ENCODE results near the gene ARHGAP30.
"Not testable (repeated sequence)": the region's sequence is repeated elsewhere in the genome, so short reads cannot be mapped to it uniquely, and the experiment has no call there.

Gene ARHGAP30

GRCh38 chr1:161039154-161039545 lies 30.5 kb downstream of the ARHGAP30 start:
- DNase-seq (ENCODE audit: low read depth in 2 of 2), result no peak

DNA sequence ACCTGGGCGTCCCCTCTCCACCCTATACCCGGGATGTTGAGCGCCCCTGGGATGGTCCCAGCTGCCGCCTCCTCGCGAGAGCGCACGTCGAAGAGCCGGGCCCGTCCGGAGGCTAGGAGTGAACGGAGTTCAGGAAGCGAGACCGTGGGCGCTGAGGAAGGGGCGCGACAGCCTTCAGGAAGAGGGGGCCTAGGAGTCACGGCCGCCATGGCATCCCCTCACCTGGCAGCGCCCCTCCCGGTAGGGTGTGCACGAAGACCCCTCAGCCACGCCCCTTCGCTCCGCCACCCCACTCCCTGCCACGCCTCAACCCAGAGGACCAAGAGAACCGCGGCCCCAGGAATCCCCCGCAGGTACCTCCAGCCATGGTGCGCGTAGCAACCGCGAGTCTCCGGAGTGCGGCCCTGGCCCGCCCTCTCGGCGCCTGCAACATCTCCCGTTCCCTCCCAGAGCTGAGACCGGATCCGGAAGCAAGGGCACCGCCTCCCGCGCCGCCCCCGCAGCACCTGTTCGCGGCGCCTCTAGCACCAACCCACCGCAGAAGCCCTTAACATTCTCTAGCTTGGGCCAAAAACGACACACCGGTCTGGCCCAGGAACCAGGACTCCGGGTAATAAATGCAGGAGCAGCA lies 31.1 kb downstream of the ARHGAP30 start, which contains the start of gene TSTD1:
Gene TSTD1 (minus strand): TSS at position 442 of the 631 bp plus-strand sequence. CDS start 75 bp downstream, at position 367.
- peak; percentile 76 to 78 for DNase-seq (ENCODE audit: low read depth in 2 of 2)

DNA sequence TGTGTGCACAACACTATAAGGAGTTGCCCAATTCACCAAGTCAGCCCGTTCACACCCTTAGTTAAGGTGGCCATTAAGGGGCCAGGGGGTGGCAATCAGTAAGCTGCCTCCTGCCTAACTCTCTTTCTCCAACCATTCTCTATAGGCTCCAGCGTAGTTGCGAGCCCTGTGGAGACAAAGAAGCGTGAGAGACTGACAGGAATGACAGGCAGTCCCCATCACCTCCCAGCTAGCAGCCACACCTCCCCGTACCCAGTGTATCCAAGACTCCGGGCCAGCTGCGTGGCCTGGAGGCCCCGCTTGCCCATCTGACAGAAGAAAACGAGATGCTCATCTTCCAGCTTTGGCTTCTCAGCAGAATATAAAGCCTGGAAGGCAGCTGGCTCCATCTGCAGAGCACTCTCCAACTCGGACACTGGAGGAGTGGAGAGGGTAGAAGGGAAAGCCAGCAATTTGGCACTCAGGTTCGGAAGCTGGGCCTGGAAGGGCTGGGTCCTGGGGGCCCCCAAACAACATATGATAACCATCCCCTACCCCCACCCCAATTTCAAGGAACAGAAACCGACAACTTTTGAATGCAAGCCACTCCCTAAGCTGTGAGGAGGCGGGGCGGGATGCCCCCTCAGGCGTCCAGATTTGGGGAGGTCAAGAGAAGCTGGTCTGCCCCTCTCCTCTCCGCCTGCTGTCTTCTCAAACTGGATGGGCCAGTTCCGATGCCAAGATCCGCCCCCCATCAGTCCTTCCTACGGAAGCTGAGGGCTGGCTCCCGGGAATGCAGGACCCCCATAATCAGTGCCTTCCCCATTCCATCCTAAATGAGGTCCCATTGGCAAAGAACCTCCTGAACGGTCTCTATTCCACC lies 31.8 kb downstream of the ARHGAP30 start:
- DNase-seq (ENCODE audit: low read depth in 2 of 2), result no peak

GRCh38 chr1:161033751-161034150 lies 35.9 kb downstream of the ARHGAP30 start:
- DNase-seq (ENCODE audit: low read depth in 2 of 2), result no peak

DNA sequence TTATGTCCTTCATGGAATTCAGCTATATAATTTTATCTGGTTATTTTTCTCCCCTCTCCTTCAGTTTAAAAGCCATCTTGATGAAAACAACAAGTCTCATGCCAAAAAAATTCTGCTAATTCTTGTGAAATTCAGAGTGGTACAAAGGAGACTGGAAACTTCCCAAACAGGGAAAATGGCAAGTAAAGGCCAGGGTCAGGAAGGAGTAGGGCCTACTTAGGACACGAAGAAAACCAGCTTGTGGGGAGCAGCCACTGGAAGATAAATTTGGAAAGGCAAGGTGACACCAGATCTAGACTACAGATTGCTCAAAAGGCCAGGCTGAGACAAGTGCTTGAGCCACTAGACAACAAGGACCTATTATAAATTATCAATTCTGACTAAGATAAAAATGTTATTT lies 37.3 kb downstream of the ARHGAP30 start:
- no peak for DNase-seq (ENCODE audit: low read depth in 2 of 2)

- DNase-seq (ENCODE audit: low read depth in 2 of 2), result no peak
Observed at GRCh38 chr1:161031874-161032273, 37.8 kb downstream of the ARHGAP30 start.

DNA sequence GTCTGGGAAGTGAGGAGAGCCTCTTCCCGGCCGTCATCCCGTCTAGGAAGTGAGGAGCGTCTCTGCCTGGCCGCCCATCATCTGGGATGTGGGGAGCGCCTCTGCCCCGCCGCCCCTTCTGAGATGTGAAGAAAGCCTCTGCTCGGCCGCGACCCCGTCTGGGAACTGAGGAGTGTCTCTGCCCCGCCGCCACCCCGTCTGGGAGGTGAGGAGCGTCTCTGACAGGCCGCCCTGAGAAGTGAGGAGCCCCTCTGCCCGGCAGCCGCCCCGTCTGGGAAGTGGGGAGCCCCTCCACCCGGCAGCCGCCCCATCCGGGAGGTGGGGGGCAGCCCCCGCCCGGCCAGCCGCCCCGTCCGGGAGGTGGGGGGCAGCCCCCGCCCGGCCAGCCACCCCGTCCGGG lies 40.2 kb downstream of the ARHGAP30 start:
- DNase-seq (ENCODE audit: low read depth in 2 of 2), result not testable (repeated sequence)

DNA sequence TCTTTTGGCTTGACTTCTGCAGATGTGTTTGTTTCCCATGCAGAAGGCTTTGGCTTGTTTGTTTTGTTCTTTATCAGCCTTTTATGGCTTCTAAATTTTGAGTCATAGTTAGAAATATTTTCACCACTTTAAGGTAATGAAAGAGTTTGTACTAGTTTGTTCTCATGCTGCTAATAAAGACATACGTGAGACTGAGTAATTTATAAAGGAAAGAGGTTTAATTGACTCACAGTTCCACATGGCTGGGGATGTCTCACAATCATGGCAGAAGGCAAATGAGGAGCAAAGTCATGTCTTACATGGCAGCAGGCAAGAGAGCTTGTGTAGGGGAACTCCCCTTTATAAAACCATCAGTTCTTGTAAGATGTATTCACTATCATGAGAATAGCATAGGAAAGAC lies 42.7 kb downstream of the ARHGAP30 start:
- DNase-seq (ENCODE audit: low read depth in 2 of 2), result not testable (repeated sequence)

DNA sequence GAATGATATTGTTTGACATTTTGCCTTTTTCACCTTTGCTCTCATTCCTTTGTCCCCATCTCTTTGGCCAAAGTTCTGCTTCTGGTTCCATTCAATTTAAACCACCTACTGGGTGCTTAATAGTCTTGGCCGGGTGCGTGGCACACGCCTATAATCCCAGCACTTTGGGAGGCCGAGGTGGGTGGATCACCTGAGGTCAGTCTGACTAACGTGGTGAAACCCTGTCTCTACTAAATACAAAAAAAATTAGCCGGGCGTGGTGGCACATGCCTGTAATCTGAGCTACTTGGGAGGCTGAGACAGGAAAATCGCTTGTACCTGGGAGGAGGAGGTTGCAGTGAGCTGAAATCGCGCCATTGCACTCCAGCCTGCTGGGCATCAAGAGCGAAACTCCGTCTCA lies 47.3 kb downstream of the ARHGAP30 start:
- not testable (repeated sequence) for DNase-seq (ENCODE audit: low read depth in 2 of 2)

GRCh38 chr1:161021970-161022353 lies 47.7 kb downstream of the ARHGAP30 start:
- no peak for DNase-seq (ENCODE audit: low read depth in 2 of 2)

DNA sequence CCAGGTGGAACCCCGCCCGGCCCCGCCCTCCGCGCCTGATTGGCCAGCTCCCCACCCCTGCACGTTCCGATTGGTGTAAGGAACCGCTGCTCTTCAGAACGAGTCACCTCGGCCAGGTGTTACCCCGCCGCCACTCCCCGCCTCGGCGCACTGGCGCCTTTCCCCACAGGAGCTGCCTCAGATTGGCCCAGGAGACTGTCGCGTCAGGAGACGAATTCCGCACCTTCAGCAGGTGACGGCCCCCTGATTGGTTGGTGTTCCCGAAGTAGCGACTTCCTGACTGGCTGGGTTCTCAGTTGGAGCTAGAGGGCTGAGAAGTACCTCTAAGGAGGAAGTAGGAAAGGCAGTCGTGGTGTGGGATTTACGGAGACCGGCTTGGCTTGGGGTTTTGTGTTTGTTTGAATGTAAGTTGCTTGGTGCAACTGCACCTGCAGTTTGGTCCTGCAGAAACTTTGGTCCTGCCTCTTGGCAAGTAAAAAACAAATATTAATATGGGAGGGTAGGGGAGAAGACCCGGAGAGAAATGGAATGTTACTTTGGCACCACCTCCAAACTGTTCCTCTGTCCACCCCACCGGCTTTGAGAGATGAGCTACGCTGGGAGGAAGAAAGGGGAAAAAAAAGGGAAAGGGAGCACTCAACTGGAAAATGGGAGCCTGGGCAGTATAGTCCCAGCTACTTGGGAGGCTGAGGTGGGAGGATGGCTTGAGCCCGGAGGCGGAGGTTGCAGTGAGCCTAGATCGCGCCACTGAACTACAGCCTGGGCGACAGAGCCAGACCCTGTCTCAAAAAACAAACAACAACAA lies 48.3 kb downstream of the ARHGAP30 start:
- peak; percentile 75 to 79 for DNase-seq (ENCODE audit: low read depth in 2 of 2)

GRCh38 chr1:161020509-161021164 lies 49.1 kb downstream of the ARHGAP30 start, which contains the start of gene F11R:
F11R (minus strand) TSS chr1:161021152; CDS start chr1:161021073, 79 bp downstream.
- DNase-seq (ENCODE audit: low read depth in 2 of 2), result no peak

DNA sequence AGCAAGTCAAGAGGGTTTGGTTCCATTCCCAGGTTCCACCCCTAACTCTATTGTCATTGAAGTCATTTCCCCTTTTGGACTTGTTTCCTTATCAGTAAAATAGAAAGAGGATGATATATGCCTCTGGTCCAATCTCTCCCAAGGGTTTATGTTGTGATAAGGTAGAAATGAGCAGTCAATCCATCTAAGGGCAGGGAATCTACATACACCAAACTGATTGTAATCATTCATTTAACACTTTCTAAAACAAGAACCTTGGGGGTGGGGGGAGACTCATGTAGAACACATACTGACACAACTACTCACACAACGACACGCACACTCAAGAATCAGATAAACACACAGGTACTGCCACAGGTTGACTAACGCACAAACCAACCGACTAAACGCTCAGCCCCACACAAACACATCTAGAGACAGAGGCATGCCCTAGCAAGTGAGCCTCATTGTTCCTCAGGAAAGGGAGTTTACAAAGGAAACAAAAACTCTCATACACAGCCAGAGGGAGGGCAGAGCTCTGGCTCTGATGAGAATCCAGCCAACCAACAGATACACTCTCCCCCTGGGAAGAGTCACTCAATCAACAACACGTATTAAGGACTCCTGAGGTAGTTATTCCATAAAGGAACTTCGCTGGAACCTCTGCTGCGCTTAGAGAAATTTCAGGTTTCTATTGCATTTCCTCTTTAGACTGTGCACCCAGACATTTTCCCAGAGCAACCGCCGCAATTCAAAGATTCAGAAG lies 49.8 kb downstream of the ARHGAP30 start:
- no peak for DNase-seq (ENCODE audit: low read depth in 2 of 2)

- DNase-seq (ENCODE audit: low read depth in 2 of 2), result not testable (repeated sequence)
Observed at GRCh38 chr1:161019111-161019660, 50.5 kb downstream of the ARHGAP30 start.

- no peak for DNase-seq (ENCODE audit: low read depth in 2 of 2)
Observed at GRCh38 chr1:161018631-161018930, 51.1 kb downstream of the ARHGAP30 start.

DNA sequence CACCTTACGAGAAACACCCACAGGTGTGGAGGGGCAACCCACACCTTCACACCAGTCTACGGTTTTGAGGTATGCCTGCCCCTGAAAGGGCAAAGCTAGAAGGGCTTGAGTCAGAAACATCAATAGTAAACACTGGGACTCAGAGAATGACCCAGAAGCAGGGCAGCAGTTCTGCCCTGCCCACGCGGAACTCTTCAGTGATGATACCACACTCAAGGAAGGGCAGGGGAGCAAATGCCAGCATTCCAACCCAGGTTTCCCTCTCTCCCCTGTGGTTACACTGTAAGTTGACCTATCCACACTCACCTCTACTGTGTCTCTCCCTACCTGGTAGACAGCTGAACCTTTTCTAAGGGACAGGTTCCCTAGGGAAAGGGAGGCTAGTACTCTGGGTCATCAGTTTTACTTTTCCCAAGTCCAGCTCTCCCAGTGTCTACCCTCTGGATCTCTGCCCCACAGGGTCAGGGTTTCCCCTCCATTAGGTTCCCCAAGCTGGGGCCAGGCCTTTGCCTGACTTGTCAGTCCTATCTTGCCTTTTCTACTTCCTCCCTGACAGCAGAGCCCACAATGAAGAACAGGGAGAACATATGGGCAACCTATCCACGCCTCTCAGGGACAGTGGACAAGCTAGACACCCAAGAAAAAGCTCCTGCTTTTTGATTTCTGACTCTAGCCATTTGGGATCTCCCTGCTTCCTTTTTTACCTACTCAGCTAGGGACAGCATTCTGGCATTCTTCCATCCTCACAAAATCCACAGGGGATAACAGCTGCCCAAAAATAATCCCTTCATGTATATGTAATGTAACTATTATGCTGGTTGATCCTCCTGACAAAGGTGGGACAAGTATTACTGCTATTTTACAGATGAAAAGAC lies 51.7 kb downstream of the ARHGAP30 start:
- no peak for DNase-seq (ENCODE audit: low read depth in 2 of 2)

DNA sequence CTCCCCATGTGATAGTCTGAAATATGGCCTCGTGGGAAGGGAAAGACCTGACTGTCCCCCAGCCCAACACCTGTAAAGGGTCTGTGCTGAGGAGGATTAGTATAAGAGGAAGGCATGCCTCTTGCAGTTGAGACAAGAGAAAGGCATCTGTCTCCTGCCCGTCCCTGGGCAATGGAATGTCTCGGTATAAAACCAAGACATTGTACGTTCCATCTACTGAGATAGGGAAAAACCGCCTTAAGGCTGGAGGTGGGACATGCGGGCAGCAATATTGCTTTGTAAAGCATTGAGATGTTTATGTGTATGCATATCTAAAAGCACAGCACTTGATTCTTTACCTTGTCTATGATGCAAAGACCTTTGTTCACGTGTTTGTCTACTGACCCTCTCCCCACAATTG lies 52.5 kb downstream of the ARHGAP30 start:
- not testable (repeated sequence) for DNase-seq (ENCODE audit: low read depth in 2 of 2)

GRCh38 chr1:161016683-161017082 lies 53.0 kb downstream of the ARHGAP30 start:
- DNase-seq (ENCODE audit: low read depth in 2 of 2), result not testable (repeated sequence)

DNA sequence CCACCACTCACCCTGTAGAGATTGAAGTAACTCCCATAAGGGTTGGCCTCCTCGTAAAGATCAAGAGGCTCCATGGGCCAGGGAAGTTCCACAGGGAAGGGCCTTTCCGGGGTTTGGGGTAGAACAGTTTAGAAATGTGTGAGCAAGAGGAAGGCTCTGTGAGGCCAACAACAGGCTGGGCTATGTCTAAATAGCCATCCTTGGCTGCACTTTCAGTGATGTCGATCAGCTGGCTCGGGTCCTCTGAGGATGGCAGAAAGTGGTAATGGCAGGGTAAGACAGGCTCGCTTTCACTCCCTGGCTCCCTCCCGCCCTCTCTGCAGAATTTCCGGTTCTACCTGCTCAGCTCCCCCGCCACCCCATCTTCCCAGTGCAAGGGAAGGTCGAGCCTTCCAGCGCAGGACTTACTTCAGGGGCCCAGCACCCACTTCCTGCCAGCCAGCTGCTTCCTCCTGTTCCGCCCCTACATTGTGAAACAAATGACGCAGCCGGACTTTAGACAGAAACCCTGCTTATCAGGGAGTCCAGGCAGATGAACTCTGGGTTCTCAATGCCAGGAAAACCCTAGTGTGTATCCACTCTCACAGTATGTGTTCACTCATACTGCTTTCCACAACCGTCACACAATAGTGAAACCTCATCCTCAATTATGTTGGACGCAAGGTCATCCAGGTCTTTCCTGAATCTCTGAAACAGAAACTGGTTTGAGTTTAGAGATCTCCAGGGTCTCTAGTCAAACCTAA lies 56.0 kb downstream of the ARHGAP30 start:
- DNase-seq (ENCODE audit: low read depth in 2 of 2), result no peak
